Hepatocyte (in vitro differentiated cells): ENCODE measurements around the gene KRTAP10-1.

ENCODE experiments used
- EZH2 ChIP-seq: fragments of 200-600 bp; sonication (generic); IDR thresholded peaks from 2 replicates; pipeline ENCODE4 v1.6.1; 2016; ENCODE audit warnings: antibody characterized with exemption, mild to moderate bottlenecking, borderline replicate concordance
- EZH2phosphoT487 ChIP-seq: fragments of 200-600 bp; sonication (generic); IDR thresholded peaks from one replicate; pipeline ENCODE4 v1.6.1; 2018; ENCODE audit warnings: antibody characterized with exemption, mild to moderate bottlenecking, low read depth, moderate library complexity; ENCODE audit not compliant: unreplicated experiment, severe bottlenecking
- TF ChIP-seq, protein P1 (sequence below): fragments of 200-600 bp; sonication (generic); IDR thresholded peaks from 2 replicates; pipeline ENCODE4 v1.5.1; 2016; ENCODE audit warnings: antibody characterized with exemption, mild to moderate bottlenecking; ENCODE audit not compliant: poor library complexity

DNA sequence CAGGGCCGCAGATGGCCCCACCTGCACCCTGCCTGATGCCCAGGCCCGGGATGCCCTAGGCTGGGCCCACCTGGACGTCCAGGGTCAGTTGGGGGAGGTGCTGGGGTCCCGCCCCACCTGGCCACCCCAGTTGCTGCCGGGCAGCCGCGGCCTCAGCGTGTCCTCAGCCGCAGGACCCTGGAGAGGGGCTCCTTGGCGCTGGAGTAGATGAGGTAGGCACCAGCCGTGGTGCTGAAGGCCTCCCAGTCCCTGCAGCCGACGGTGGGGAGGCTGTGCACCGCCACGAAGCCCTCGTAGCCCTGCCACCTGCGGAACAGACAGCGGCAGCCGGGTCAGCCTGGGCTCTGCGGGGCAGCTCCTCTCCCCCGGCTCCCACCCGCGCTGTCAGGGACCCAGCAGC is 40.4 kb downstream of the KRTAP10-1 start:
- no peak for TF ChIP-seq EZH2
- TF ChIP-seq, protein P1, sequence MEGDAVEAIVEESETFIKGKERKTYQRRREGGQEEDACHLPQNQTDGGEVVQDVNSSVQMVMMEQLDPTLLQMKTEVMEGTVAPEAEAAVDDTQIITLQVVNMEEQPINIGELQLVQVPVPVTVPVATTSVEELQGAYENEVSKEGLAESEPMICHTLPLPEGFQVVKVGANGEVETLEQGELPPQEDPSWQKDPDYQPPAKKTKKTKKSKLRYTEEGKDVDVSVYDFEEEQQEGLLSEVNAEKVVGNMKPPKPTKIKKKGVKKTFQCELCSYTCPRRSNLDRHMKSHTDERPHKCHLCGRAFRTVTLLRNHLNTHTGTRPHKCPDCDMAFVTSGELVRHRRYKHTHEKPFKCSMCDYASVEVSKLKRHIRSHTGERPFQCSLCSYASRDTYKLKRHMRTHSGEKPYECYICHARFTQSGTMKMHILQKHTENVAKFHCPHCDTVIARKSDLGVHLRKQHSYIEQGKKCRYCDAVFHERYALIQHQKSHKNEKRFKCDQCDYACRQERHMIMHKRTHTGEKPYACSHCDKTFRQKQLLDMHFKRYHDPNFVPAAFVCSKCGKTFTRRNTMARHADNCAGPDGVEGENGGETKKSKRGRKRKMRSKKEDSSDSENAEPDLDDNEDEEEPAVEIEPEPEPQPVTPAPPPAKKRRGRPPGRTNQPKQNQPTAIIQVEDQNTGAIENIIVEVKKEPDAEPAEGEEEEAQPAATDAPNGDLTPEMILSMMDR: no peak
- no peak for TF ChIP-seq EZH2phosphoT487
